ENCODE measurements around the gene NR2F6. TPM values are rescaled to one million over a fixed set of nuclear protein-coding genes. Genes with fewer than 3 reads are reported as not detected.
A peak's percentile ranks its signal among the peaks of the same experiment; 100 is the strongest.

Gene NR2F6
- total and polyA plus RNA-seq, 4 donors: 26.1 to 65.5 (median 27.4) TPM

- ATAC-seq (ENCODE audit: insufficient read depth, low FRiP score): no peak
- no peak for DNase-seq
- Histone ChIP-seq H3K27ac (ENCODE audit: low read depth in 1 of 2, low read length in 1 of 2) (no peak overlapping the region), H3K27me3 (ENCODE audit: control insufficient read depth in 3 of 3, insufficient read depth in 3 of 3, low read length in 2 of 3) (no peaks in the 10 kb centered on the region), H3K4me1 (ENCODE audit: control insufficient read depth in 5 of 5, insufficient read depth in 5 of 5, low read length in 5 of 5) (peaks cover 0 to 6% (median 0%) of the 10 kb centered on the region in 5 donors), H3K9ac (ENCODE audit: insufficient read depth in 1 of 2, low read length in 2 of 2) (no peak overlapping the region), H3K36me3 (ENCODE audit: control insufficient read depth in 4 of 4, insufficient read depth in 4 of 4, low read length in 4 of 4) (peaks cover 3 to 13% (median 8%) of the 10 kb centered on the region in 4 donors), H3K4me3 (no peak overlapping the region), H3K9me3 (ENCODE audit: control insufficient read depth in 4 of 4, insufficient read depth in 3 of 4, low read length in 3 of 4) (no peaks in the 10 kb centered on the region)
- WGBS, 2 donors: 57 to 62% methylated on average over 12 of the region's 12 CpGs
- no peak for TF ChIP-seq CTCF (IDR thresholded peaks at IDR 0.05; ENCODE audit: control extremely low read depth, extremely low read depth)
These were observed 20.9 kb upstream of the NR2F6 start for GRCh38 chr19:17266589-17266974.

- WGBS, 2 donors: 94 to 95% methylated on average over 7 of the region's 7 CpGs
- Histone ChIP-seq H3K36me3 (ENCODE audit: control insufficient read depth in 4 of 4, insufficient read depth in 4 of 4, low read length in 4 of 4) (peaks cover 3 to 10% (median 3%) of the 10 kb centered on the region in 4 donors), H3K4me3 (no peak overlapping the region), H3K9ac (ENCODE audit: insufficient read depth in 1 of 2, low read length in 2 of 2) (no peak overlapping the region), H3K27ac (ENCODE audit: low read depth in 1 of 2, low read length in 1 of 2) (no peak overlapping the region), H3K27me3 (ENCODE audit: control insufficient read depth in 3 of 3, insufficient read depth in 3 of 3, low read length in 2 of 3) (no peaks in the 10 kb centered on the region), H3K4me1 (ENCODE audit: control insufficient read depth in 5 of 5, insufficient read depth in 5 of 5, low read length in 5 of 5) (peaks cover 0 to 6% (median 0%) of the 10 kb centered on the region in 5 donors), H3K9me3 (ENCODE audit: control insufficient read depth in 4 of 4, insufficient read depth in 3 of 4, low read length in 3 of 4) (no peaks in the 10 kb centered on the region)
- ATAC-seq (ENCODE audit: insufficient read depth, low FRiP score) (no peak), DNase-seq (no peak)
- no peak for TF ChIP-seq CTCF (IDR thresholded peaks at IDR 0.05; ENCODE audit: control extremely low read depth, extremely low read depth)
These were observed 20.3 kb upstream of the NR2F6 start for GRCh38 chr19:17266026-17266425.

- H3K9ac ChIP-seq (ENCODE audit: insufficient read depth in 1 of 2, low read length in 2 of 2): no peak within 1 kb of the TSS
- peaks cover 0 to 7% (median 1%) of the 10 kb centered on the region in 4 donors for H3K36me3 ChIP-seq (ENCODE audit: control insufficient read depth in 4 of 4, insufficient read depth in 4 of 4, low read length in 4 of 4)
- TF ChIP-seq CTCF (IDR thresholded peaks at IDR 0.05; ENCODE audit: control extremely low read depth, extremely low read depth): no peak
- H3K9me3 ChIP-seq (ENCODE audit: control insufficient read depth in 4 of 4, insufficient read depth in 3 of 4, low read length in 3 of 4): no peaks in the 10 kb centered on the region
- H3K27ac ChIP-seq (ENCODE audit: low read depth in 1 of 2, low read length in 1 of 2): peak within 1 kb of the TSS; percentile 51 to 81
- peak within 1 kb of the TSS; percentile 39 for H3K4me3 ChIP-seq
- WGBS, 2 donors: 28 to 33% methylated on average over 5 of the region's 5 CpGs
- ATAC-seq (ENCODE audit: insufficient read depth, low FRiP score) (no peak), DNase-seq (peak in 2 of 3 donors; percentile 33 to 59)
- H3K4me1 ChIP-seq (ENCODE audit: control insufficient read depth in 5 of 5, insufficient read depth in 5 of 5, low read length in 5 of 5): peaks cover 0 to 6% (median 0%) of the 10 kb centered on the region in 5 donors
- H3K27me3 ChIP-seq (ENCODE audit: control insufficient read depth in 3 of 3, insufficient read depth in 3 of 3, low read length in 2 of 3): no peaks in the 10 kb centered on the region
These were observed 18.9 kb upstream of the NR2F6 start, which contains the start of gene USHBP1 for GRCh38 chr19:17264641-17264979. TSS of gene USHBP1 (minus strand) at chr19:17264745. CDS start at chr19:17264299, 446 bp downstream.
